GM19372 (cell line): ENCODE data around the gene PRKAG2.
"Not testable (repeated sequence)": the region's sequence is repeated elsewhere in the genome, so short reads cannot be mapped to it uniquely, and the experiment has no call there.

Experiments
- ATAC-seq: cut with Tn5 transposase; IDR thresholded peaks from one replicate; pipeline ENCODE4 v1.9.1; 2021; ENCODE audit warnings: mild to moderate bottlenecking, low read depth, moderate library complexity; ENCODE audit not compliant: unreplicated experiment

Gene PRKAG2

GRCh38 chr7:151755131-151755801 lies 121.6 kb downstream of the PRKAG2 start:
- no peak for ATAC-seq

GRCh38 chr7:151754688-151755130 lies 122.2 kb downstream of the PRKAG2 start:
- no peak for ATAC-seq

- ATAC-seq: no peak
Measured at GRCh38 chr7:151754142-151754590, 122.7 kb downstream of the PRKAG2 start.

GRCh38 chr7:151752816-151753595 lies 123.9 kb downstream of the PRKAG2 start:
- no peak for ATAC-seq

GRCh38 chr7:151752037-151752436 lies 124.9 kb downstream of the PRKAG2 start:
- no peak for ATAC-seq

GRCh38 chr7:151748733-151749132 lies 128.2 kb downstream of the PRKAG2 start:
- ATAC-seq: no peak

- not testable (repeated sequence) for ATAC-seq
Measured at GRCh38 chr7:151748021-151748420, 128.9 kb downstream of the PRKAG2 start.

GRCh38 chr7:151745706-151746105 lies 131.2 kb downstream of the PRKAG2 start:
- ATAC-seq: no peak

GRCh38 chr7:151744656-151745638 lies 132.0 kb downstream of the PRKAG2 start:
- no peak for ATAC-seq

GRCh38 chr7:151744051-151744580 lies 132.8 kb downstream of the PRKAG2 start:
- ATAC-seq: no peak

GRCh38 chr7:151743481-151743983 lies 133.4 kb downstream of the PRKAG2 start:
- no peak for ATAC-seq

GRCh38 chr7:151742713-151743480 lies 134.0 kb downstream of the PRKAG2 start:
- ATAC-seq: no peak

GRCh38 chr7:151741585-151741984 lies 135.3 kb downstream of the PRKAG2 start:
- no peak for ATAC-seq

- no peak for ATAC-seq
Measured at GRCh38 chr7:151740081-151740851, 136.6 kb downstream of the PRKAG2 start.

- no peak for ATAC-seq
Measured at GRCh38 chr7:151738925-151739324, 138.0 kb downstream of the PRKAG2 start.

- ATAC-seq: no peak
Measured at GRCh38 chr7:151736403-151736909, 140.5 kb downstream of the PRKAG2 start.

- no peak for ATAC-seq
Measured at GRCh38 chr7:151735851-151736402, 141.0 kb downstream of the PRKAG2 start.

GRCh38 chr7:151735186-151735850 lies 141.6 kb downstream of the PRKAG2 start:
- no peak for ATAC-seq
